PC-3 (cell line): ENCODE results near the gene MED22.

Source experiments
- EZH2 ChIP-seq: fragments of 300-600 bp; sonication (generic); IDR thresholded peaks from one replicate; pipeline ENCODE4 v1.6.1; 2017; ENCODE audit warnings: antibody characterized with exemption, mild to moderate bottlenecking, low read length; ENCODE audit not compliant: unreplicated experiment
- EZH2phosphoT487 ChIP-seq: fragments of 300-600 bp; sonication (generic); IDR thresholded peaks from 2 replicates; pipeline ENCODE4 v1.6.1; 2018; ENCODE audit warnings: mild to moderate bottlenecking, antibody characterized with exemption, low read length, borderline replicate concordance
- TF ChIP-seq, protein P1 (sequence below): fragments of 300-600 bp; sonication (generic); conservative IDR thresholded peaks from 2 replicates; pipeline ENCODE4 v1.5.1; 2017; ENCODE audit warnings: antibody characterized with exemption, low read depth, mild to moderate bottlenecking, low read length

DNA sequence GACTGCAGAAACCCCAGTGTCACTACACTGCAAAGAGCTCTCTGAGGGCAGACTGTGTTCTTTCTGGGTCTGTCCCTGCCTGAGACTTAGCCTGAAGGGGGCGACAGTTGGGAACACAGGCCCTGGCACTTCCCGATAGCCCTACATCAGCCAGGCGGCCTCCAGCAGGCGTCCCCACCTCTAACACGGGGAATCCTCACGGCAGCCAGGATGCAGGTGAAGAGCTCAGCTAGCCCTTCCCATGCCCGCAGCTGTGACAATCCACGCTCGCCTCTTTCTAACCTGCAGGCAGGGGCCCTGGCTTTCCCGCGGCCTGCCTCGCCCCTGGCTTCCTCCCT, 5.9 kb downstream of the MED22 start:
- TF ChIP-seq EZH2phosphoT487: no peak
- TF ChIP-seq, protein P1, sequence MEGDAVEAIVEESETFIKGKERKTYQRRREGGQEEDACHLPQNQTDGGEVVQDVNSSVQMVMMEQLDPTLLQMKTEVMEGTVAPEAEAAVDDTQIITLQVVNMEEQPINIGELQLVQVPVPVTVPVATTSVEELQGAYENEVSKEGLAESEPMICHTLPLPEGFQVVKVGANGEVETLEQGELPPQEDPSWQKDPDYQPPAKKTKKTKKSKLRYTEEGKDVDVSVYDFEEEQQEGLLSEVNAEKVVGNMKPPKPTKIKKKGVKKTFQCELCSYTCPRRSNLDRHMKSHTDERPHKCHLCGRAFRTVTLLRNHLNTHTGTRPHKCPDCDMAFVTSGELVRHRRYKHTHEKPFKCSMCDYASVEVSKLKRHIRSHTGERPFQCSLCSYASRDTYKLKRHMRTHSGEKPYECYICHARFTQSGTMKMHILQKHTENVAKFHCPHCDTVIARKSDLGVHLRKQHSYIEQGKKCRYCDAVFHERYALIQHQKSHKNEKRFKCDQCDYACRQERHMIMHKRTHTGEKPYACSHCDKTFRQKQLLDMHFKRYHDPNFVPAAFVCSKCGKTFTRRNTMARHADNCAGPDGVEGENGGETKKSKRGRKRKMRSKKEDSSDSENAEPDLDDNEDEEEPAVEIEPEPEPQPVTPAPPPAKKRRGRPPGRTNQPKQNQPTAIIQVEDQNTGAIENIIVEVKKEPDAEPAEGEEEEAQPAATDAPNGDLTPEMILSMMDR: no peak; the same call in 1 of the 2 replicates
- TF ChIP-seq EZH2: no peak
